ENCODE results near the gene GBP1.
A peak's percentile ranks its signal among the peaks of the same experiment; 100 is the strongest.
"Not testable (repeated sequence)": the region's sequence is repeated elsewhere in the genome, so short reads cannot be mapped to it uniquely, and the experiment has no call there.

Gene GBP1

DNA sequence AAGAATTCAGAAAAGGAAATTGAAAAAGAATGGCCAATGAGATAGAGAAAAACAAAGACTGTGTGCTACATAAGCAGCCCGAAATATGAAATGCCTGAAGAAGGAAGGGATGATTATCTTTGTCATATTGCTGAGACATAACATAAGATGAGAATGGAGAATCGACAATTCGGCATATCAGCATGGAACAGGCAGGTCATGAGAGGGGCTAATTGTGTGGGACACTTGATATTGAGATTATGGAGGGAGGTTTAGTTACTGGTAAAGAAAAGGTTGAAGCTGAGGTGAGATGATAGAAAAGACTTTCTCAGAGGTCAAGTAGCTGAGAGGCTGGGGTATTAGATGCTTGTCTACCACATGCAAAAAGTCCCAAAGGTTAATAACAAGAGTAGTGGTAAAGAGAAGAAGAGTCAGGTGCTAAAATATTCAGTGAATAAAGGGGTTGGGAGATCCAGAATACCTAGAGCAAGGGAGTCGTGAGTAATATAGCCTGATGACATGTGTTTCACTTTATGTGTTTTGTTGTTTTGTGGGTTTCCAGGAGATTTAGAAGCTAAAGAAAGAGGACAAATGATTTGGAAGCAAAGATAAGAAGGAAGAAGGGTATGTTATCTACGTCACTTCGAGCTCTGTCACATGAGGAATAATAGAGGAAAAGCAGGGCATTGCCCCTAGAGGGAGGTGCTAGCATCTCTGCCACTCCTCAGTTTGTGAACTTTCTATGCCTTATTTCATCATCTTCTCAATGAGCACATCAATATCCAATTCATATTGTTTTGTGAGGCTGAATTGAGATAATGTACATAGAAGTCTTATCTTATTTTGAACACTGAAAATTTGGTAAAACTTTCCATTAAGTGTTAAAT, 18.5 kb downstream of the GBP1 start:
- Mint-ChIP-seq H3K9me3 (peaks cover 10% of the 10 kb centered on the region), H3K4me1 (ENCODE audit: low read depth) (peaks cover 13% of the 10 kb centered on the region)
- H3K27me3 Mint-ChIP-seq; H3K36me3 Mint-ChIP-seq (ENCODE audit: low read depth); H3K4me3 Mint-ChIP-seq; H3K27ac Mint-ChIP-seq; intact Hi-C loops (cut with micrococcal nuclease): not testable (repeated sequence)

DNA sequence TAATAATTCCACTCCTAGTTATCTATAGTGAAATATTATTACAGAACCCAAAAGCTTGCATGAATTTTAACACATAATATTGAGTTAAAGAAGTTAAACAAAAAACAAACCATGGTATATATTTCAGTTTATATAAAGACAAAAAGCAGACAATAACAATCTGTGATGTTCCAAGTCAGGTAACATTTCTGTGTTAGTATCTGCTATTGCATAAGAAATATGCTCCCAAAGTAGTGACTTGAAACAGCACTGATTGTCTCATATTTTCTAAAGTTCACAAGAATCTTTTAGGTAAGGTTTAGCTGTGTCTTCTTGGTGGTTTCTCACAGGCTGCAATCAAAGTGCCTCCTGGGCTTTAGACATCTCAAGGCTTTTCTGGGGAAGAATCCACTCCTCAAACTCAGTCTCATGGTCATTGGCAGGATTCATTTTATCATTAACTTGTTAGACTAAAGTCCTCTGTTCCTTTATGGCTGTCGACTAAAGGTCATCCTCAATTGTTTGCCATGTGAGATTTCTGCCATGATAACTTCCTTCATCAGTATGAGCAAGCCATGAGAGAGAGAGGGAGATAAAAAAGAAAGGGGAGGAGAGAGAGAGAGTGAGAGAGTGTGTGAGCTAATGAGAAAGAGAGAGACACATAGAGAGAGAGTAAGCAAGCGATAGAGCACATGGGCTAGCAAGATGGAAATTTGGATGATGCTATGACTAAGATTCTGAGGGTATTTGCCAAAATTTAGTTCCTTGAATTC, 19.9 kb downstream of the GBP1 start:
- intact Hi-C loops (cut with micrococcal nuclease) = no loop called here

DNA sequence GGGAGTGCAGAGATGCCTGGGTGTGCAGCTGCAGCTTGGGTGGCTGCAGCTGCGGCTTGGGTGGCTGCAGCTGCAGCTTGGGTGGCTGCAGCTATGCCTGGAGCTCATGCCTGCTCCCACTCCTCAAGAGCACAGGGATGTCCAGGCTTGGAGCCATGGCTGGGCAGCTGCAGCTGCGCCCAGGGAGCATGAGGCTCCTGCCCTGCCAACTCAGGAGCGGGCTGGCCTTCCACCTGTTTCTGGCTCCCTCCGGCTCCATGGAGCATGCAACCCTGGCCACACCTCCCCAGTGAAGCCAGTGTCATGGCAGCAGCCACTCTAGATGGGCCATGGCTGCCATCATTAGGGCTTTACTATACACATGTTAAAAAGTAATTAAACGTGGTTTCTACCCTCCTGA, 21.1 kb downstream of the GBP1 start:
- H3K27ac Mint-ChIP-seq = no peak overlapping the region
- H3K36me3 Mint-ChIP-seq (ENCODE audit: low read depth) = no peaks in the 10 kb centered on the region
- no peak overlapping the region for H3K4me3 Mint-ChIP-seq
- H3K9me3 Mint-ChIP-seq = peaks cover 10% of the 10 kb centered on the region
- H3K27me3 Mint-ChIP-seq = no peaks in the 10 kb centered on the region
- intact Hi-C loops (cut with micrococcal nuclease) = no loop called here
- peaks cover 17% of the 10 kb centered on the region for H3K4me1 Mint-ChIP-seq (ENCODE audit: low read depth)

More for the DNA sequence above, 19.9 kb downstream of the GBP1 start:
- H3K4me3 Mint-ChIP-seq = no peak overlapping the region
- peaks cover 14% of the 10 kb centered on the region for H3K4me1 Mint-ChIP-seq (ENCODE audit: low read depth)
- peaks cover 10% of the 10 kb centered on the region for H3K9me3 Mint-ChIP-seq
- H3K36me3 Mint-ChIP-seq (ENCODE audit: low read depth) = no peaks in the 10 kb centered on the region
- H3K27me3 Mint-ChIP-seq = no peaks in the 10 kb centered on the region
- H3K27ac Mint-ChIP-seq = no peak overlapping the region

DNA sequence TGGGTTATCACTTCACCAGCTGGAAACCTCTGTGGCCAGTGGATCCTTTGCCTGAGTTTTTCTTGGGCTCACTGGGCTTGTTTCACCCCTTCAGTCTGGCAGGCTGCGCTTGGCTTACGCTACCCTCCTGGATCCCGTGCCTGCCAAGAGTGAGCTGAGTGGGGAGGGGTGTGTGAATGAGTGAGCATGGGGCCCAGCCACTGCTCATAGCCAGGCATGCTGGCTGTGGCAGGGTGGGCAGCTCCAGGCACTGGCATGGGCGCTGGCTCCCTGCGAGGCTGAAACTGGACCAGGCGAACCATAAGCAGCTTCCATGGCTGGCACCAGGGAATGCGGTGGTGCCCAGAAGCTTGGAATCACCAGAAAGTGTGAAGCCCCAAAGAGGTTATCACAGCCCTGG, 22.5 kb downstream of the GBP1 start:
- H3K4me1 Mint-ChIP-seq (ENCODE audit: low read depth) = peaks cover 26% of the 10 kb centered on the region
- H3K9me3 Mint-ChIP-seq = peaks cover 10% of the 10 kb centered on the region
- no peak overlapping the region for H3K27ac Mint-ChIP-seq
- no peaks in the 10 kb centered on the region for H3K27me3 Mint-ChIP-seq
- no peak overlapping the region for H3K4me3 Mint-ChIP-seq
- H3K36me3 Mint-ChIP-seq (ENCODE audit: low read depth) = no peaks in the 10 kb centered on the region
- intact Hi-C loops (cut with micrococcal nuclease) = no loop called here

DNA sequence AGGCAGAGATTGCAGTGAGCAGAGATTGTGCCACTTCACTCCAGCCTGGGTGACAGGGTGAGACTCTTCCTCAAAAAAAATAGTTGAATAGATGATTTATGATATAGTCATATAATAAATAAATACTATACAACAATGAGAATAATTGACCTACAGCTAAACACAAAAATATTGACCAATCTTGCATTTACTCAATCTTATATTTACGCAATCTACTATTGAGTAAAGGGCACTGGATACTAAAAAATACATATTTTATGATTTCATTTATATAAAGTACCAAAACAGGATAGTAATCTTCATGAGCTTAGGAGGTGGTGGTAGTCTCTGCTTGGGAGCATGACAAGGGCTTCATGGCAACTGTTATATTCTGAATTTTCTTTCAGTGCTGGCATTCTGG, 23.3 kb downstream of the GBP1 start:
- Mint-ChIP-seq H3K36me3 (ENCODE audit: low read depth) (no peaks in the 10 kb centered on the region), H3K4me1 (ENCODE audit: low read depth) (peaks cover 26% of the 10 kb centered on the region), H3K9me3 (peaks cover 10% of the 10 kb centered on the region), H3K4me3 (no peak overlapping the region), H3K27me3 (no peaks in the 10 kb centered on the region), H3K27ac (no peak overlapping the region)
- intact Hi-C loops (cut with micrococcal nuclease) = no loop called here

DNA sequence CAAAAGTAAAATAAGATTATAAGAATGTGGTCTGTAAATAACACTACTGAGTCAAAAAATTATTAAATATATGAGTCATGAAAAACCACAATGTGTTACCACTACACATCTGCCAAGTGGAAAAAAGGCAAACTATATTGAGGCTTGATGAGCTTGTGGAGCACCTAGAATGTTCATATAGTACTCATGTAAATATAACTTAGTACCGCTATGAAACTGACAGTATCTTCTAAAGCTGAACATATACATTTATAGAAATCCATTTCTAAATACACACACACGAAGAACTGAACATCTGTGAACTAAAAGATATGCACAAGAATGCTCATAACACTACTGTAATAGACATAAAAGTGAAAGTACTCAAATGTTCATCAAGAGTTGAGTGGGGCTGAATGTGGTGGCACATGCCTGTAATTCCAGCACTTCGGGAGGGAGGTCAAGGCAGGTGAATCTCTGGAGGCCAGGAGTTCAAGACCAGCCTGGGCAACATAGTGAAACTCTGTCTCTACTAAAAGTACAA, 23.8 kb downstream of the GBP1 start:
- Mint-ChIP-seq H3K27ac (no peak overlapping the region), H3K36me3 (ENCODE audit: low read depth) (no peaks in the 10 kb centered on the region), H3K27me3 (no peaks in the 10 kb centered on the region), H3K4me1 (ENCODE audit: low read depth) (peaks cover 26% of the 10 kb centered on the region), H3K4me3 (no peak overlapping the region), H3K9me3 (peaks cover 10% of the 10 kb centered on the region)
- intact Hi-C loops (cut with micrococcal nuclease) = no loop called here

DNA sequence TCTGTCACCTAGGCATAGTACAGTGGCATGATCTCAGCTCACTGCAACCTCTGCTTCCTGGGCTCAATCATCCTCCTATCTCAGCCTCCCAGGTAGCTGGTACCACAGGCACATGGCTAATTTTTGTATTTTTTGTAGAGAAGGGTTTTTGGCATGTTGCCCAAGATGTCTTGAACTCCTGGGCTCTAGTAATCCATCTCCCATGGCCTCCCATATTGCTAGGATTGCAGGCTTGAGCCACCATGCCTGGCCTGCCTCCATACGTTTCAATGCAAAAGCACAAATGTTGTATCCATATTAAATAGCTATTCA, 24.7 kb downstream of the GBP1 start:
- H3K27ac Mint-ChIP-seq = no peak overlapping the region
- peaks cover 10% of the 10 kb centered on the region for H3K9me3 Mint-ChIP-seq
- intact Hi-C loops (cut with micrococcal nuclease) = no loop called here
- no peak overlapping the region for H3K4me3 Mint-ChIP-seq
- H3K4me1 Mint-ChIP-seq (ENCODE audit: low read depth) = peaks cover 26% of the 10 kb centered on the region
- no peaks in the 10 kb centered on the region for H3K27me3 Mint-ChIP-seq
- H3K36me3 Mint-ChIP-seq (ENCODE audit: low read depth) = no peaks in the 10 kb centered on the region

DNA sequence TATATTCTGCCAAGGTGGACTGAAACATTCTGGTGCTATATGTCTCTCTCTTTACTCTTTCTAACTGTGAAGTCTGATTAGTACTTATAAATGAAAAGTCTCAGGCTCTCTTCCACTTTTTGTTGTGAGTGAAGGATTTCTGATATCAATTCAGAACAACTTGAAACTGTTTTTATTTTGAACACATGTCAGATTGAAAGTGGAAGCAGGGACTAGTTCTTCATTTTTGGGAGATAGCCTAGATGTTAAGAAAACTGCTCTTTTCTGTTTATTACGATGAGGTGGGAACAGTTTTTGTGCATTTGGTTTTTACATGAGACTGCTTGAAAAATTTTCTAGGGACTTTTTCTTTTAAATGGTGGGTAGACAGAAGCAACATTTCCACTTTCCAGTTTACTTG, 27.8 kb downstream of the GBP1 start:
- intact Hi-C loops (cut with micrococcal nuclease) = no loop called here
- Mint-ChIP-seq H3K4me1 (ENCODE audit: low read depth) (peaks cover 26% of the 10 kb centered on the region), H3K27me3 (no peaks in the 10 kb centered on the region)

DNA sequence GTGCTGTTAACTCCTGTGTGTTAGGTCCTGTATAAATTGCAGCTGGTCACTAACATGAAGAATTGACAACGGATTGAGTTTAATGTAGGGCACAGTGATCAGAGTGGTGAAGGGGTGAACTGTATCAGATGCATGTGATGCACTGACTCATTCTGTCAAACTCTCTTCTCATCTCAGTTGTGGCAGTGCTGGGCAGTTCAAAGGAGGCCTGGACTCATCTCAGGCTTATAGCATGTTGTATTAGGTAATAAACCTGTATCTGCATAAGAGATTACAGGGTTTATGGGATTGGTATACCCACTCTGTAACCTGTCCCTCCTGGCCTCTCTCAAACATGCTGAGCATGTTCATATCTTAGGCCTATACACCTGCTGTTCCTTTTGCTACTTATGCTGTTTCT, 29.9 kb downstream of the GBP1 start:
- Mint-ChIP-seq H3K27ac (no peak overlapping the region), H3K27me3 (no peaks in the 10 kb centered on the region), H3K9me3 (no peaks in the 10 kb centered on the region), H3K4me1 (ENCODE audit: low read depth) (peaks cover 17% of the 10 kb centered on the region), H3K4me3 (no peak overlapping the region), H3K36me3 (ENCODE audit: low read depth) (no peaks in the 10 kb centered on the region)
- intact Hi-C loops (cut with micrococcal nuclease) = no loop called here

More for the DNA sequence above, 27.8 kb downstream of the GBP1 start:
- Mint-ChIP-seq H3K4me3 (no peak overlapping the region), H3K9me3 (no peaks in the 10 kb centered on the region), H3K27ac (peak overlapping the region; percentile 24), H3K36me3 (ENCODE audit: low read depth) (no peaks in the 10 kb centered on the region)

DNA sequence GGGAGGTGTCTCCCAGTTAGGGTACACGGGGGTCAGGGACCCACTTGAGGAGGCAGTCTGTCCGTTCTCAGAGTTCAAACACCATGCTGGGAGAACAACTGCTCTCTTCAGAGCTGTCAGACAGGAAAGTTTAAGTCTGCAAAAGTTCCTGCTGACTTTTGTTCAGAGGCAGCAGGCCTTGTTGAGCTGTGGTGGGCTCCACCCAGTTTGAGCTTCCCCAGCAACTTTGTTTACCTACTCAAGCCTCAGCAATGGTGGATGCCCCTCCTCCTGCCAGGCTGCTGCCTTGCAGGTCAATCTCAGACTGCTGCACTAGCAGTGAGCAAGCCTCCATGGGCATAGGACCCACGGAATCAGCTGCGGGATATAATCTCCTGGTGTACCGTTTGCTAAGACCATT, 31.0 kb downstream of the GBP1 start:
- not testable (repeated sequence) for H3K4me1 Mint-ChIP-seq (ENCODE audit: low read depth)

DNA sequence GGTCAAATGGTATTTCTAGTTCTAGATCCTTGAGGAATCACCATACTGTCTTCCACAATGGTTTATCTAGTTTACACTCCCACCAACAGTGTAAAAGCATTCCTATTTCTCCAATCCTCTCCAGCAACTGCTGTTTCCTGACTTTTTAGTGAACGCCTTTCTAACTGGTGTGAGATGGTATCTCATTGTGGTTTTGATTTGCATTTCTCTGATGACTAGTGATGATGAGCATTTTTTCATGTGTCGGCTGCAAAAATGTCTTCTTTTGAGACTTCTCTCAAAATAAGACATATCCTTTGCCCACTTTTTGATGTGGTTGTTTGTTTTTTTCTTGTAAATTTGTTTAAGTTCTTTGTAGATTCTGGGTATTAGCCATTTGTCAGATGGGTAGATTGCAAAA, 36.0 kb downstream of the GBP1 start:
- H3K4me1 Mint-ChIP-seq (ENCODE audit: low read depth); H3K9me3 Mint-ChIP-seq; intact Hi-C loops (cut with micrococcal nuclease); H3K27me3 Mint-ChIP-seq; H3K36me3 Mint-ChIP-seq (ENCODE audit: low read depth); H3K4me3 Mint-ChIP-seq; H3K27ac Mint-ChIP-seq: not testable (repeated sequence)

More for the DNA sequence above, 31.0 kb downstream of the GBP1 start:
- H3K36me3 Mint-ChIP-seq (ENCODE audit: low read depth); H3K27me3 Mint-ChIP-seq; H3K27ac Mint-ChIP-seq; H3K4me3 Mint-ChIP-seq; H3K9me3 Mint-ChIP-seq; intact Hi-C loops (cut with micrococcal nuclease): not testable (repeated sequence)

DNA sequence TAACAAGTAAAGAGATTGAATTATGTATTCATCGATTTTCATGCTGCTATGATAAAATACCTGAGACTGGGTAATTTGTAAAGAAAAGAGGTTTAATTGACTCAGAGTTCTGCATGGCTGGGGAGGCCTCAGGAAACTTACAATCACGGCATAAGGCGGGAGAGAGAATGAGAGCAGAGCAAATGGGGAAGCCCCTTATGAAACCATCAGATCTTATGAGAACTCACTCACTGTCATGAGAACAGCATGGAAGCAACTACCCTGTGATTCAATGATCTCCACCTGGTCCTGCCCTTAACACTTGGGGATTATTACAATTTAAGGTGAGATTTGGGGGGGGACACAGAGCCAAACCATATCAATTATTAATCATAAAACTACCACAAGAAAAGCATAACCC, 39.1 kb downstream of the GBP1 start:
- intact Hi-C loops (cut with micrococcal nuclease) = no loop called here
- H3K27ac Mint-ChIP-seq = no peak overlapping the region
- H3K27me3 Mint-ChIP-seq = no peaks in the 10 kb centered on the region
- H3K4me1 Mint-ChIP-seq (ENCODE audit: low read depth) = peaks cover 9% of the 10 kb centered on the region
- peaks cover 5% of the 10 kb centered on the region for H3K9me3 Mint-ChIP-seq
- H3K4me3 Mint-ChIP-seq = no peak overlapping the region
- H3K36me3 Mint-ChIP-seq (ENCODE audit: low read depth) = no peaks in the 10 kb centered on the region

DNA sequence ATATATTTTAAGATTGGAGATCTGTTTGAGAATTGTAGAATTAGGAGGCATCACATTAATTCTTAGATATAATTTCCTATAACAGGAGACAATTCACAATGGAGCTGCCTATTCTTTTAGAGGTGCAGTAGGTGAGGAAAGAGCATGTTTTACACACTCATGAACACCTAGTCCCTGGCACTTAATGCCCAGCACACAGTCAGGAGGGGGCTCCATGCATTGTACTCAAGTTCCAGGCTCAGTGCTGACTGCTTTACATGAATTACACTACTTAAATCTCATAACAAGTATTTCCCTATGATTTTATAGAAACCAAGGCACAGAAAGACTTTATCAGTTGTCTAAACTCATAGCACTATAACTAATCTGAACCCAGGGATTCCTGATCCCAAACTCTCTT, 42.0 kb downstream of the GBP1 start:
- peak overlapping the region; percentile 84 for H3K4me3 Mint-ChIP-seq
- peaks cover 19% of the 10 kb centered on the region for H3K4me1 Mint-ChIP-seq (ENCODE audit: low read depth)
- peak overlapping the region; percentile 67 for H3K27ac Mint-ChIP-seq
- intact Hi-C loops (cut with micrococcal nuclease) = no loop called here
- H3K36me3 Mint-ChIP-seq (ENCODE audit: low read depth) = peaks cover 24% of the 10 kb centered on the region
- peaks cover 5% of the 10 kb centered on the region for H3K9me3 Mint-ChIP-seq
- no peaks in the 10 kb centered on the region for H3K27me3 Mint-ChIP-seq

DNA sequence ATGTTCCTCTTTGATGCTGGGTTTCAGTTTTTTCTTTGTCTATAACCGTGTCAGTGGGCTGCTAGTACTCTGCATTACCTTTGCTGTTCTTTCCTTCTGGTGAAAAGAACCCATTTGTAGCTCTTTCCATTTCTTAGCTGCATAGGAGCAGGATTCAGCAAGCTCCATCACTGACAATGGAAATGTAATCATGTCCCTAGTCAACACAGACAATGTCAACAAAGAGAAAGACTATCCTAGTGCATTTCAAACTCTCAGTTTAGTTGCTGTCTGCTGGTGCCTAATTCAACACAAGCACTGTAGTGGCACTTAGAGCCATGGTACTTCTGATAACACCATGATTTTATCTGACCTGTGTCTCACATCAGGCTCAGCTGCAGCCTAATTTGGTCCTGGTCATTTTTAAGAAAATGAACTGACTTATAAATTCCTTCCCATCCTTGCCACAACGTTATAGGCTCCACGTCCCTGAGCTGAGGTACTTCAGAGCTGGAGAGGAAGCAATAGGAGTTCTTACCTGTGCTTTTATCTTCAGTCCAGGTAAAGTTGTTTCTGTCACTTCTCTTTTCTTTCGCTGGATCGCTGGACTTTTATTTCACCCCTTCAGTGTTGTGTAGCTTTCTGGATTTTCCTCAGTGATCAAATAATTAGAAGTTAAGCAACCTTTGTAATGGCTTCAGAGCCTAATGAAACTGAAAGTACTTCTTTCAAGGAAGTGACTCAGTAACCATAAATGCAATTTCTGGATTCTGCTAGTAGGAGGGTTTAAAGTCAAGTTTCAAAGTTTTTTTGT, 42.6 kb downstream of the GBP1 start, which contains the start of gene GBP3:
TSS of gene GBP3 (minus strand) at position 700 of the 793 bp plus-strand sequence. CDS start 2,145 bp downstream, outside the sequence.
- peak within 1 kb of the TSS; percentile 67 for H3K27ac Mint-ChIP-seq
- H3K9me3 Mint-ChIP-seq = peaks cover 5% of the 10 kb centered on the region
- intact Hi-C loops (cut with micrococcal nuclease) = no loop called here

More for the DNA sequence above, 42.6 kb downstream of the GBP1 start, which contains the start of gene GBP3:
- no peaks in the 10 kb centered on the region for H3K27me3 Mint-ChIP-seq
- peaks cover 29% of the 10 kb centered on the region for H3K36me3 Mint-ChIP-seq (ENCODE audit: low read depth)
- H3K4me3 Mint-ChIP-seq = peak within 1 kb of the TSS; percentile 84
- peaks cover 20% of the 10 kb centered on the region for H3K4me1 Mint-ChIP-seq (ENCODE audit: low read depth)
